C1 segment of cervical spinal cord (tissue), 14 donors: ENCODE measurements around the gene TTLL8.
"Not testable (repeated sequence)": the region's sequence is repeated elsewhere in the genome, so short reads cannot be mapped to it uniquely, and the experiment has no call there.

Experiments
- DNase-seq, 14 donors: peaks; one replicate each; lab custom pipeline; 2025; lab: John Stamatoyannopoulos, UW

TTLL8 gene

GRCh38 chr22:50058061-50058905 is at the start of gene TTLL8:
Gene TTLL8 (minus strand): TSS chr22:50058298.
- DNase-seq: no peak

GRCh38 chr22:50107529-50107928 is 49.4 kb upstream of the TTLL8 start:
- DNase-seq: no peak

DNA sequence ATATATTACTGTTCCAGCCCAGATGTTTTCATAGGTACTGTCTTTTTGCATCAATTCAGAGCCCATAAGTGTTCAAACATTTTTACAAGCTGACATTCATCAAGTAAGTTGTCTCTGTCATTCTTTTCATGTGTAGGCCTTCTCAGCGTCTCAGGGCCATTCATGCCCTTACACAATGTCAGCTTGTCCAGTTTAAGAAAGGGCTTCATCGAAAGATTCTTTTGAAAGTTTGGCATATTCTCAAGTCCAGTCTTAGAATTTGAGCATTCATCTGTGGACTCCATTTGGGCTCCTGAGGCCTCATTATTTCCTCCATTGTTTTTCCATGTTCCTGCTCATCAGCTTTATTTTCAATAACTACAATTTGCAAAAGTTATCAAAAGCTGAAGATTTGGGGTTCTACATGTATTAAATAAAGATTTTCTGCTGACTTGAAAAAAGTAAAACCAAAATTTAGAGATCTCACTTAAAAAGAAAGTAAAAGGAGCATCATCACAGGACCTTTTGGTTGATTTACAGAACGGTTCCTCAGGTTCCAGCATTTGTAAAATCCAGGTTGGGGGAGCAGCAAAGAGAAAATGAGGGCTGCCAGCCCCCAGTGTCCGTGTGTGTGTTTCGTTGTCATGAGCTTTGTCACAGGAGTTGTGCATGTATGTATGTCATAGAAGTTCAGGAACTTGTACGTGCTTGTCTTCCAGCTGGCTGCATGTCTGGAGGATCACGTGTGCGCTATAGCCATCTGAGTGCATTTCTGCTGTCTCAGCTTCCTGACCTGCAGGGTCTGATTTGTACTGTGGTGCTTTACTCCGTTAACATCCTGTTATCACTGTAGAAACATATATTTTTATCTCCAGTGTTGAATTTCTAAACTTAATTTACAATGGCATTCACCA is 47.4 kb upstream of the TTLL8 start:
- DNase-seq: peak in 1 of 14 donors; percentile 5

DNA sequence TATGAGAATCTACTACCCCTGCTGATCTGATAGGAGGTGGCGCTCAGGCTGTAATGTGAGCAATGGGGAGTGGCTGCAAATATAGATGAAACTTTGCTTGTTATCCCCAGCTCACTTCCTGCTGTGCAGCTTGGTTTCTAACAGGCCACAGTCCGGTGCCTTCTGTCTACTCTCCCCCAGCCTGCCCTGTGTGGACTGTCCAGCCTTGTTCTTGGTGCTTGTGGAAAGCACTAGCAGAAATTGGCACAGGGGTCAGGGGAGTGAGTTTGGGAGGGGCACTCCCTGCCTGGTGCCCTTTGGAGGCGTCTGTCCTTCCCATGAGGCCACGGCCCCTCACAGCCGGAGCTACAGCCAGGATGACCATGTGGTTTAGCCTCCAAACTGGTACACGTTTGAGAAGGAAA is 46.0 kb upstream of the TTLL8 start:
- DNase-seq: no peak

DNA sequence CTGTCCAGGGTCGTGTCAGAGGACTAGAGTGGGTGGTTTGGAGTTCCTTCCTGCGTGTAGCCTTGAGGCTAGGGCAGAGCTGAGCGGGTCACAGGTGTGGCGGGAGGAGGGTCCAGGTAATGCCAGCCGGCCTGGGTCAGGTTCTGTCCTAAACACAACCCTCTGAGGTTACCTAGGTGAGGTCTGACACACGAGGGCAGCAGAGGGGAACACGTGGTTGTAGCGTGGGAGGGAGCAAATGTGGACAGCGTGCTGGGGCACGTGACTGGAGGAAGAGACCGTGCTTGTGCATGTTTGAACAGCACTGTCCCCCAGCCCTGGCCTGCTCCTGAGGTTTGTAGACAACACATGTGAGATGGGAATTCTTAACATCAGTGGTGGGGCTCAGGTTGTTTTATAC is 44.8 kb upstream of the TTLL8 start:
- DNase-seq: no peak

DNA sequence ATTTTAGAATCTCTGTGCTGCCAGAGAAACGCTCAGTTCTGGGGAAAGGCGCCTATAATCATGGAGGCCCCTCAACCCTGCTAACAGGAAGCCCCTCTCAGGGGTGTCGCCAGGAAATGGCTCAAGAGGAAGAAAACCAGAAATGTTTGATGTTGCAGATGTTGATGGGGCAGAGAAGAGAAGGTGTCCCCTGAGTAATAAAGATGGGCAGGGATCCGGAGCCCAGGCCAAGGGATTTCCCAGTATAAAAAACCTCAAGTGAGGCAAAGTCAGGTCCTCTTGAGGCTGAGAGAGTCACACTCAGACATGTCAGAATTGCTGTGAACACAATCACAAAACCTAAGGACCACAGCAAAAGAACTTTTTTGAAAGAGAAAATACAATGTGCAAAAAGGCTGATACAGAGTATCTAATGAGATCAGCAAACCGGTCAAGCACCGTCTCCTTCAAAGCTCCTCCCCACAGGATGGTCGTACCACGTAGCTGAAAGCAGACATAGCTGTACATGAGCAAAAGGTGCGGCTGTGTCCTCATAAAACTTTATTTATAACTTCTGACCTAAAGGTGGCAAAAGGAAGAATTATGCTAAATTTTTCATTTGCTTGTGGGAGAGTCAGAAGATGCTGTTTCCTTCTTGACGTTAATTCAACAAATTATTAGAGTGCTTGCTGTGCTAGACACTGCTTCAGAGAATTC is 43.9 kb upstream of the TTLL8 start:
- no peak for DNase-seq

DNA sequence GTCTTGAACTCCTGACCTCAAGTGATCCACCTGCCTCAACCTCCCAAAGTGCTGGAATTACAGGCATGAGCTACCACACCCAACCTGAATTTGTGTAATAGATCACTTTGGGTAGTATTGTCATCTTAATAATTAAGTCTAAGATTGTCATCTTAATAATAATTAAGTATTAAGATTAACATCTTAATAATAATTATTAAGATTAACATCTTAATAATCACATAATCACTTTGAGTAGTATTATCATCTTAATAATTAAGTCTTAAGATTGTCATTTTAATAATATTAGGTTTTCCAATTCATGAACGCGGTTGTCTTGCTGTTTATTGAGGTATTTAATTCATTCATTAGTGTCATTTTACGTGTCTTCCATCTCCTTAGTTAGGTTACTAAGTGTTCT is 40.0 kb upstream of the TTLL8 start:
- DNase-seq: no peak

DNA sequence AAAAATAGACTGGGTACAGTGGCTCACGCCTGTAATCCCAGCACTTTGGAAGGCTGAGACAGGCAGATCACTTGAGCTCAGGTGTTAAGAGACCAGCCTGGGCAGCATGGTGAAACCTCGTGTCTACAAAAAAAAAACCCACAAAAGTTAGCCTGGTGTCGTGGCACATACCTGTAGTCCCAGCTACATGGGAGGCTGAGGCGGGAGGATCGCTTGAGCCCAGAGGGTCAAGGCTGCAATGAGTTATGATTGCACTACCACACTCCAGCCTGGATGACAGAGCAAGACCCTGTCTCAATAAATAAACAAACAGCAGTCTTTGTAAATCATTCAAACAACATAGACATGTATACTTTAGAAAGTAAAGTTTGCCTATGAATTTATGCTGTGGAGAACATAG is 34.2 kb upstream of the TTLL8 start:
- DNase-seq: no peak

- DNase-seq: no peak
These were observed 33.1 kb upstream of the TTLL8 start for GRCh38 chr22:50091092-50091768.

GRCh38 chr22:50090412-50090714 is 32.3 kb upstream of the TTLL8 start:
- no peak for DNase-seq

GRCh38 chr22:50089682-50090411 is 31.7 kb upstream of the TTLL8 start, which contains the start of gene MOV10L1:
Gene MOV10L1 (plus strand): TSS chr22:50090006. CDS start chr22:50090089, 83 bp downstream.
- DNase-seq: peak in 5 of 14 donors; percentile 6 to 63 (median 26)

DNA sequence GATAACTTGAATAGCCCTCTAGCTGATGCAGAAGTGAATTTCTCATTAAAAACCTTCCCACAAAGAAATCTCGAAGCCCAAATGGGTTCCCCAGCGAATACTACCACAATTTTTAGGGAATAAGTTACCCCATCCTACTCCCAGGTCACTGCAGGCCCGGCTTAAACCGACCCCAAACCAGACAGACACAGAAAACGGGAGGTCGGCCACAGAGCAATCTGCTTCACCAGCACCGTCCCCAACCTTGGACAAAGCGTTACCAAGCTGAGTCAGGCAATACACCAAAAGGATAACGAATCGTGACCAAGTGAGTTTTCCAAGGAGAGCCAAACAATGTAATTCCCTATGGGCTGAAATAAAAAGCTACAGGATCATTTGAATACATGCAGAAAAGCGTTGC is 31.1 kb upstream of the TTLL8 start:
- DNase-seq: no peak

- no peak for DNase-seq
These were observed 30.0 kb upstream of the TTLL8 start for GRCh38 chr22:50088096-50088495.

DNA sequence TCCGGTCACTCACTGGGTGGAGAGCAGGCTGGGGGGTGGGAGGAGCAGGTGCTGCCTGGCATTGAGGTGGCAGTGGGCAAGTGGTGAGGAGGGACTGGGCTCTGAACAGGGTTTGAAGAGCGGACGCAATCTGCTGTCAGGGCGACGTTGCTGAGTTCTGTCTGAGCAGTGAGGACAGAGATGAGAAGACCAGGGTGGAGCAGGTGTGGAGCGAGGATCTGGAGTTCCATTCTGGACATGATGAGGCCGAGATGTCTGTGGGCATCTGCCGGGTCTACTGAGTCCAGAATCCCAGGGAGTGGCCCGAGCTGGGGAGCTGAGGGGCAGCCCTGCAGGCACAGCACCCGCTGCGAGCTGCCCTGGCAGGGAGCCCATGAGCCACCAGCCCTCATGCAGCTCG is 29.5 kb upstream of the TTLL8 start:
- no peak for DNase-seq

DNA sequence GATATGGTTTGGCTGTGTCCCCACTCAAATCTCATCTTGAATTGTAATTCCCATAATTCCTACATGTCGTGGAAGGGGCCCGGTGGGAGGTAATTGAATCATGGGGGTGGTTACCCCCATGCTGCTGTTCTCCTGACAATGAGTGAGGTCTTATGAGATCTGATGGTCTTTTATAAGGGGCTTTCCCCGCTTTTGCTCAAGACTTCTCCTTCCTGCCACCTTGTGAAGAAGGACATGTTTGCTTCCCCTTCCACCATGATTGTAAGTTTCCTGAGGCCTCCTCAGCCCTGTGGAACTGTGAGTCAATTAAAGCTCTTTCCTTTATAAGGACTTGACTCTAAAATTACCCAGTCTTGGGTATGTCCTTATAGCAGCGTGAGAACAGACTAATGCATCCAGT is 28.9 kb upstream of the TTLL8 start:
- DNase-seq: not testable (repeated sequence)

DNA sequence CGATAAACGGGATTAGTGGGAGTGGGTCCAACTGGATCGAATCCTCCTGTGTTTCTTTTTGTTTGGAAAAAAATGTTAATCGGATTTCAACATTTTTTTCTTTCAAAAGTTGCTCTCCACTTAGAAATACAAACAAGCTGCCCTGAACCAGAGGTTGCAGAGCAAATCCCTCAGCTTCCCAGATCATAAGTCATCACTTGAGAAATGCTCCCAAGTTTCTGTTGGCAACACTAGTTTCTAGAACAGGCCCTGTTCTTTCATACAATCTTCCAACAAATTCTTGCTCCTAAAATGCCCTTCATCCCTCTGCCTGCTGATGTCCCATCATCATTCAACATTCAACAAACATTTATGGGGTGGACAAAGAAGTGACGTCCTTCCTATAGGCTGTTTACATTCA is 28.4 kb upstream of the TTLL8 start:
- DNase-seq: no peak

DNA sequence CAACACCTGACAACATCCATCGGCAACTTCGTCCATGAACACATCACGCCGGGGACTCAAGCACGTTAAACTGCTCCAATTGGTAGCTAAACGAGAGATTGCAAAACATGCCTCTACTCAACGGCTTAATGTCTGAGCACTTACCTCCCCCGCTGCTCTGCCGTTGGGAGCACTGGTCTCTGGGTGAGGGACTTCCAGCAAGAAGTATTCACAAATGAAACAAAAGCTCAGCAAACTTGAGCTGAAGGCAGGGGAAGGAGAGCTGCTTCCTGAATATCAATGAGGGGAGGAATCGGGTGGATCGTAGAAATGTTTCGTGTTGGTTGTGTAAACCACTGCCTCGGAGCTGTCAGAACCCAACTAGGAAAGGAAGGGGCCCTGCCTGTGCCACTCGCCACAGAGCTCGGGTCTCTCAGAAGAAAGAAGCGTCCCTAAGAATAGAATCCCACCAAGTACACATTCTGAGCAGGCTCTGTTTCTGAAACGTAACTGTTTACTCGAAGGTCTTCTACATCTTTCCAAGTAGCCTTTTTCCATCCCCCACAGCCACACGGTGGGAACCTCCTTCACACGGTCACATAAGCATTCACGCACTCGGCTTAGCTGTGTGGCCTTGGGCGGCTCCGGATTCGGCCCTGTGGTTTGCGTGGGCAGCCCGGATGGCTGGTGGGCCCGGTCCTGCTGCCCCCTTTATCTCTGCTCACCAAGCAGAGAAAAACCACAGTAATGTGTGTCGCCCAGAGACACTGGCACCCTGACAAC is 27.3 kb upstream of the TTLL8 start, which contains the start of gene MLC1:
TSS of gene MLC1 (minus strand) at position 216 of the 762 bp plus-strand sequence. CDS start 524 bp downstream, outside the sequence.
- DNase-seq: peak in 7 of 14 donors; percentile 8 to 70 (median 49)

DNA sequence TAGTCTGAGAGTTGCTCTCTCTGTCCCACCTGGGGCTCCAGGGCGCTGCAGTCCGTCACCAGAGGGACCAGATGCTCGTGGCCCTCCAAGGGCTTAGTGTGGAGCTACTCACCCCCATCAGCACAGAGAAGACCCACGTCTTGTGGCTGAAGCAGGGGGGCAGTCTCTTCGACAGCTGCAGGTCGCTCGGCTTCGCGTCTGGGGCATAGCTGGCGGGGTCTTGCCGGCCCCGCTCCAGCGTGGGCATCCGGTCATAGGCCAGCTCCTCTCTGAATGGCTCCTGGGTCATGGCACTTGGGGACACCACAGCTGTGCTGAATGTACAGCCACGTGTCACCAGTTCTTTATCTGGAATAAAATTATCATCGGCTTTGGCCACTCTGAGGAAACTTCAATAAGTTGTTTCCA is 26.5 kb upstream of the TTLL8 start:
- DNase-seq: no peak

- DNase-seq: no peak
These were observed 26.0 kb upstream of the TTLL8 start for GRCh38 chr22:50084080-50084477.
